Measurements from ENCODE around the gene SEC31B. TPM values are rescaled to one million over a fixed set of nuclear protein-coding genes. Genes with fewer than 3 reads are reported as not detected.

The SEC31B gene
- total RNA-seq, 2 donors from 2014 or later: 11.2 to 12.7 TPM

DNA sequence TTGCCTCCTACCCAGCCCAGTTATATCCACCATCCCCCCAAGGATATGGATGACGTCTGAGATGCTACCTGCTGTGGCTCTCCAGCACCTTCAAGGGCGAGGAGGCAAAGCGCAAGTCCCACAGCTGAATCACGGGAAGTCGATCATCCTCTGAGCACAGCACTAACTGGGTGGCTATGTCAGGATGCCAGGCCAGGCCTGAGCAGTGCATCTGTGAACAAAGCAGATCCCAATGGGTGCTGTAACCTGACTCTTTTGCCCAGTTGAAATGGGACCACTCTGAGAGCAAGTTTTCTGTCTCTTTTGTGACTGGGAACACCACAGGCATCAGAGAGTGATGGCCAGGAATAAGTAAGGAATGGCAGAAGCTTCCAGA, 12.3 kb downstream of the SEC31B start:
- Histone ChIP-seq H3K27me3 (replicated peaks; ENCODE audit: insufficient read depth) (no peaks in the 10 kb centered on the region), H3K36me3 (peaks cover 20% of the 10 kb centered on the region), H3K4me3 (no peak overlapping the region), H3K4me1 (ENCODE audit: control insufficient read depth in 1 of 2, low read depth in 2 of 2) (no peaks in the 10 kb centered on the region), H3K9me3 (no peaks in the 10 kb centered on the region), H3K27ac (no peak overlapping the region)
- TF ChIP-seq, protein P1, sequence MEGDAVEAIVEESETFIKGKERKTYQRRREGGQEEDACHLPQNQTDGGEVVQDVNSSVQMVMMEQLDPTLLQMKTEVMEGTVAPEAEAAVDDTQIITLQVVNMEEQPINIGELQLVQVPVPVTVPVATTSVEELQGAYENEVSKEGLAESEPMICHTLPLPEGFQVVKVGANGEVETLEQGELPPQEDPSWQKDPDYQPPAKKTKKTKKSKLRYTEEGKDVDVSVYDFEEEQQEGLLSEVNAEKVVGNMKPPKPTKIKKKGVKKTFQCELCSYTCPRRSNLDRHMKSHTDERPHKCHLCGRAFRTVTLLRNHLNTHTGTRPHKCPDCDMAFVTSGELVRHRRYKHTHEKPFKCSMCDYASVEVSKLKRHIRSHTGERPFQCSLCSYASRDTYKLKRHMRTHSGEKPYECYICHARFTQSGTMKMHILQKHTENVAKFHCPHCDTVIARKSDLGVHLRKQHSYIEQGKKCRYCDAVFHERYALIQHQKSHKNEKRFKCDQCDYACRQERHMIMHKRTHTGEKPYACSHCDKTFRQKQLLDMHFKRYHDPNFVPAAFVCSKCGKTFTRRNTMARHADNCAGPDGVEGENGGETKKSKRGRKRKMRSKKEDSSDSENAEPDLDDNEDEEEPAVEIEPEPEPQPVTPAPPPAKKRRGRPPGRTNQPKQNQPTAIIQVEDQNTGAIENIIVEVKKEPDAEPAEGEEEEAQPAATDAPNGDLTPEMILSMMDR (IDR thresholded peaks at IDR 0.05): no peak
- DNase-seq (ENCODE audit: low spot score): no peak
- no peak for ATAC-seq (ENCODE audit: insufficient number of reproducible peaks, low FRiP score, low read depth)

DNA sequence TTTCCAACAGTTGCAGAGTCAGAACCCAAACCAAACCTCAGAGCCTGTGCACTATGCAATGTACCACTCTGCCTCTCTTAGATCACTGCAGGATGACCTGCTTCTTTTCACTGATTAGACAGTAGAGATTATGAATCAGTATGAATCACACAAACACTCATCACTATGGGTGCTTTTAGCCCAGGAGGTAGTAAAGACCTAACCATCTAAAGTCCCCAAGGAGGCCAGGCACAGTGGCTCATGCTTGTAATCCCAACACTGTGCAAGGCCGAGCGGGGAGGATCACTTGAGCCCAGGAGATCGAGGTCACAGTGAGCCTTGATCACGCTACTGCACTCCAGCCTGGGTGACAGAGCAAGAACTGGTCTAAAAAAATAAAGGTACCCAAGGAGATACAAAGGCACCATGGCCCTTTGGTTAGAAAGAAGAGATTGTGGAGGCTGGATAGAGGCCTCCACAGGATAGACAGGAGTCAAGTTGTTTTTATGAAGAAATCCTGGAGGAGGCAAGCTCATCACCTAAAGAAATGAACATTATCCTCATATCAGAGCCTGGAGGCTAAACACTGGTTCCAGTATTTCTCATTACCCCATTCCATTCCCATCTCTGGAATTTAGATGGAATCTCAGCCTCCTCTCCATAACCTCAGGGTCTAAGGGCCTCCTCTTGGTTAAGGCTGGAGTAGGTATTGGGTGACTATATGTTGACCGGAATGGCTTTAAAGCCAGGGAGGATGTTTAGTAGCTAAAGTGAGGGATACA, 12.9 kb downstream of the SEC31B start:
- Histone ChIP-seq H3K4me3 (no peak overlapping the region), H3K27ac (no peak overlapping the region), H3K27me3 (replicated peaks; ENCODE audit: insufficient read depth) (no peaks in the 10 kb centered on the region), H3K4me1 (ENCODE audit: control insufficient read depth in 1 of 2, low read depth in 2 of 2) (no peaks in the 10 kb centered on the region), H3K36me3 (peaks cover 16% of the 10 kb centered on the region), H3K9me3 (no peaks in the 10 kb centered on the region)
- TF ChIP-seq, protein P1 (IDR thresholded peaks at IDR 0.05): no peak
- ATAC-seq (ENCODE audit: insufficient number of reproducible peaks, low FRiP score, low read depth) (no peak), DNase-seq (ENCODE audit: low spot score) (no peak)

DNA sequence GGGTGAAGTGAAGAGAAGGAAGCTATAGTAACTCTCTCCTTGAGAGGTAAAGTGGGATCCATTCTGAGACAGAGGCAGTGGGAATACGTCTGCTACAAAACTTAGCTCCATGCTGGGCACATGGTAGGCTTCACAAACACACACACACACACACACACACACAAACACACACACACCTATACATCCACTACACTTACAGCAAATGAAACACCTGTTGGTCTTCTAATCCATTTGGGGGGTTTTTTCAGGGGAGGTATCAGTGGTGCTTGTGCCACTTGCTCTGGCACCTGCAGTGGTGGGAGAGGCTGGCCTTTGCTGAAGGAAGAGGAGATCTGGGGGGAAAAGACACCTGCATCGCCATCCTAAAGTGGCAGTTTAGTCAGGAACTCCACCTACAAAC, 14.5 kb downstream of the SEC31B start:
- ATAC-seq (ENCODE audit: insufficient number of reproducible peaks, low FRiP score, low read depth) (no peak), DNase-seq (ENCODE audit: low spot score) (no peak)
- Histone ChIP-seq H3K9me3 (no peaks in the 10 kb centered on the region), H3K27me3 (replicated peaks; ENCODE audit: insufficient read depth) (no peaks in the 10 kb centered on the region), H3K4me3 (no peak overlapping the region), H3K4me1 (ENCODE audit: control insufficient read depth in 1 of 2, low read depth in 2 of 2) (no peaks in the 10 kb centered on the region), H3K36me3 (peaks cover 19% of the 10 kb centered on the region), H3K27ac (no peak overlapping the region)
- TF ChIP-seq, protein P1 (IDR thresholded peaks at IDR 0.05): no peak

DNA sequence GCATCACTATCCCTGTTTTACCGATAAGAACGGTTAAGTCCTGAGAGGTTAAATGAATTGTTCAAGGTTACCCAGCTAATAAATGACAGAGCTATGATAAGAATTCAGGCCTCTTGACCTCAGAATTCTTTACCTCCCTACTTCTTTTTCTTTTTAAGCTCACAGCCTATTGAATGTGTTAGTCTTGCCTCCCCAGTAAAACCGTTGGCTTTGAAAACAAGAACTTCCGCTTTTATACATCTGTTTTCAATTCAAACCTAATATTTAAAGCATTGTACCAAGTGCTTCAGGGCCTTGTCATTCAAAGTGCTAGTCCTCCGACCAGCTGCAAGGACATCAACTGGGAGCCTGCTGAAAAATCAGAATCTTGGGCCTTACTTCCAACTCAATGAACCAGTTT, 15.6 kb downstream of the SEC31B start:
- Histone ChIP-seq H3K4me3 (no peak overlapping the region), H3K9me3 (no peaks in the 10 kb centered on the region), H3K27me3 (replicated peaks; ENCODE audit: insufficient read depth) (no peaks in the 10 kb centered on the region), H3K4me1 (ENCODE audit: control insufficient read depth in 1 of 2, low read depth in 2 of 2) (no peaks in the 10 kb centered on the region), H3K27ac (no peak overlapping the region), H3K36me3 (peaks cover 19% of the 10 kb centered on the region)
- TF ChIP-seq, protein P1 (IDR thresholded peaks at IDR 0.05): no peak
- no peak for DNase-seq (ENCODE audit: low spot score)
- no peak for ATAC-seq (ENCODE audit: insufficient number of reproducible peaks, low FRiP score, low read depth)

DNA sequence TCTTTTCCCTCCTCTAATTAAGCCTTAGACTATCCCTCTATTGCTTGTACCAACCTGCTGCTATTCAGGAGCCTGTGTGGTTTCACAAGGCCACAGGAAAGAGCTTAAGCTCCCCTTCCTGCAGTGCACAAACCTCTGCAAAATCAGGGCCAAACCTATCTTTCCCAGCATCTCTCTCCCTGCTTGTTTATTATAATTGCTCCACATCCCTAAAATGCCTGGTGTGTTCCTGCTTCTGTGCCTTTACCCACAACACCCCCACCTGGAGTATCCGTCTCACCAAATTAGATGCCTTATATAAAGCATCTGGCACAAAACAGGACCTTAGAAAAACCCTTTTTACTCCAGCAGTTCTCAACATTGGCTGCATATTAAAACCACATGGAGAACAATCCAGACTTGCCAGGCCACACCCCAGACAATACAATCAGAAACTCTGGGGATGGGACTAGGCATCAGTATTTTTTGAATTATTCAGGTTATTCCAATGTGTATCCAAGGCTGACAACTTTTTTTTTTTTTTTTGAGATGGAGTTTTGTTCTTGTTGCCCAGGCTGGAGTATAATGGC, 16.7 kb downstream of the SEC31B start:
- Histone ChIP-seq H3K9me3 (no peaks in the 10 kb centered on the region), H3K27ac (no peak overlapping the region), H3K27me3 (replicated peaks; ENCODE audit: insufficient read depth) (no peaks in the 10 kb centered on the region), H3K4me3 (no peak overlapping the region), H3K36me3 (peaks cover 19% of the 10 kb centered on the region), H3K4me1 (ENCODE audit: control insufficient read depth in 1 of 2, low read depth in 2 of 2) (no peaks in the 10 kb centered on the region)
- TF ChIP-seq, protein P1 (IDR thresholded peaks at IDR 0.05): no peak
- ATAC-seq (ENCODE audit: insufficient number of reproducible peaks, low FRiP score, low read depth): no peak
- no peak for DNase-seq (ENCODE audit: low spot score)
